C4-2B (cell line): ENCODE measurements around the gene TENM4.

ENCODE experiments used
- CTCF ChIP-seq: fragments of 450-650 bp; conservative IDR thresholded peaks from 2 replicates; pipeline ENCODE4 v1.5.1; 2017; ENCODE audit warnings: mild to moderate bottlenecking
- ZFX ChIP-seq: fragments of 450-650 bp; IDR thresholded peaks from 2 replicates; pipeline ENCODE4 v1.6.1; 2017

- no peak for TF ChIP-seq CTCF
- TF ChIP-seq ZFX = no peak
Measured at GRCh38 chr11:79412761-79413160, 28.1 kb downstream of the TENM4 start.
